ENCODE measurements around the gene TEX38. TPM values are rescaled to one million over a fixed set of nuclear protein-coding genes. Genes with fewer than 3 reads are reported as not detected.

The TEX38 gene
- total RNA-seq, 1 experiment from 2014 or later = not detected

DNA sequence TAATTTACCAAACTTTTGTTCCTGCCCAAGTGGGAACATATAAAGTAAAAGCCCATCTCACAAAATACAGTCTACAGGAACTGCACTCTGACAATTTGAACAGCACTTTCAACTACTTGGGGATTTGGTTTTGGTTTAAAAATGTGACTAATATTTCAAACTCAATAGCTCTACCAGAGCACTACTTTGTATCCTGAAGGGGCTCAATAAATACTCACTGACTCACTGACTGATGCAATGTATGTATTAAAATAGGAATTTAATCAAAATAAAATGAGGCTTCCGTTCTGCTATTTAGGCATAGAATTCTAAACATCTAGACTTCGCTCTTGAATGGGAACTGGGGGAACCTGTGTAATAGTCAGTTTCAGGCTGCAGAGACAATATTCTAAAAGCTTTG lies 25.4 kb downstream of the TEX38 start:
- DNase-seq (ENCODE audit: unreplicated experiment) = no peak
- Mint-ChIP-seq H3K4me1 (ENCODE audit: insufficient read depth, unreplicated experiment) (no peaks in the 10 kb centered on the region), H3K27me3 (ENCODE audit: insufficient read depth, unreplicated experiment) (no peaks in the 10 kb centered on the region), H3K4me3 (ENCODE audit: unreplicated experiment) (no peak overlapping the region), H3K27ac (ENCODE audit: low read depth, unreplicated experiment) (no peak overlapping the region), H3K36me3 (ENCODE audit: insufficient read depth, unreplicated experiment) (peaks cover 72% of the 10 kb centered on the region), H3K9me3 (ENCODE audit: unreplicated experiment) (no peaks in the 10 kb centered on the region)
- TF ChIP-seq, protein P1, sequence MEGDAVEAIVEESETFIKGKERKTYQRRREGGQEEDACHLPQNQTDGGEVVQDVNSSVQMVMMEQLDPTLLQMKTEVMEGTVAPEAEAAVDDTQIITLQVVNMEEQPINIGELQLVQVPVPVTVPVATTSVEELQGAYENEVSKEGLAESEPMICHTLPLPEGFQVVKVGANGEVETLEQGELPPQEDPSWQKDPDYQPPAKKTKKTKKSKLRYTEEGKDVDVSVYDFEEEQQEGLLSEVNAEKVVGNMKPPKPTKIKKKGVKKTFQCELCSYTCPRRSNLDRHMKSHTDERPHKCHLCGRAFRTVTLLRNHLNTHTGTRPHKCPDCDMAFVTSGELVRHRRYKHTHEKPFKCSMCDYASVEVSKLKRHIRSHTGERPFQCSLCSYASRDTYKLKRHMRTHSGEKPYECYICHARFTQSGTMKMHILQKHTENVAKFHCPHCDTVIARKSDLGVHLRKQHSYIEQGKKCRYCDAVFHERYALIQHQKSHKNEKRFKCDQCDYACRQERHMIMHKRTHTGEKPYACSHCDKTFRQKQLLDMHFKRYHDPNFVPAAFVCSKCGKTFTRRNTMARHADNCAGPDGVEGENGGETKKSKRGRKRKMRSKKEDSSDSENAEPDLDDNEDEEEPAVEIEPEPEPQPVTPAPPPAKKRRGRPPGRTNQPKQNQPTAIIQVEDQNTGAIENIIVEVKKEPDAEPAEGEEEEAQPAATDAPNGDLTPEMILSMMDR (IDR thresholded peaks at IDR 0.05; ENCODE audit: unreplicated experiment) = no peak
- ChIA-PET CTCF (interaction anchor here (0.5 to 0.7 kb wide), 2 partner anchors 16 to 306 kb away, joined by 3 to 4 read pairs; no protein-coding TSS in a partner anchor), POLR2A (interaction anchor here (0.5 kb wide), 2 partner anchors 92 to 1037 kb away, joined by 3 read pairs; no protein-coding TSS in a partner anchor)
- BruUV-seq (replicated peaks) = no TSS peak
- intact Hi-C loops (cut with micrococcal nuclease) = no loop called here

DNA sequence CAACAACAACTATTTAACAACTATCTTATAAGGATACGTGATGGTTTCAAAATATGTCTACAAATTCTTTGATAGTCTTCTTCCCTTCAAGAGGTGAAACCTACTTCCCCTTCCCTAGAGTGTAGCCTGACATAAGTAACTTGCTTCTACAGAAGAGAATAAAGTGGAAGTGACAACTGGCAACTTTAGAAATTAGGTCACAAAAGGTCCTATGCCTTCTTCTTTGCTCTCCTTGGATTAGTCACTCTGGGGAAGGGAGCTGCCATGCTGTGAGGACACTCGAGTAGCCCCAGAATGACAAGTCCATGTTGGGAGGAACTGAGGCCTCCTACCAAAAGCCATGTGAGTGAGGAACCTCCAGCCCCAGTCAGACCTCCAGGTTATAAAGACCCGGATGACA lies 28.0 kb downstream of the TEX38 start:
- BruUV-seq (replicated peaks) = no TSS peak
- Mint-ChIP-seq H3K4me1 (ENCODE audit: insufficient read depth, unreplicated experiment) (no peaks in the 10 kb centered on the region), H3K4me3 (ENCODE audit: unreplicated experiment) (no peak overlapping the region), H3K27me3 (ENCODE audit: insufficient read depth, unreplicated experiment) (no peaks in the 10 kb centered on the region), H3K9me3 (ENCODE audit: unreplicated experiment) (no peaks in the 10 kb centered on the region), H3K36me3 (ENCODE audit: insufficient read depth, unreplicated experiment) (peaks cover 68% of the 10 kb centered on the region), H3K27ac (ENCODE audit: low read depth, unreplicated experiment) (no peak overlapping the region)
- intact Hi-C loops (cut with micrococcal nuclease) = no loop called here
- ChIA-PET CTCF (no interaction called here), POLR2A (interaction anchor here (0.6 to 1.4 kb wide), 2 partner anchors 15 to 24 kb away, joined by 3 read pairs; no protein-coding TSS in a partner anchor)
- TF ChIP-seq, protein P1 (IDR thresholded peaks at IDR 0.05; ENCODE audit: unreplicated experiment) = no peak
- DNase-seq (ENCODE audit: unreplicated experiment) = no peak

DNA sequence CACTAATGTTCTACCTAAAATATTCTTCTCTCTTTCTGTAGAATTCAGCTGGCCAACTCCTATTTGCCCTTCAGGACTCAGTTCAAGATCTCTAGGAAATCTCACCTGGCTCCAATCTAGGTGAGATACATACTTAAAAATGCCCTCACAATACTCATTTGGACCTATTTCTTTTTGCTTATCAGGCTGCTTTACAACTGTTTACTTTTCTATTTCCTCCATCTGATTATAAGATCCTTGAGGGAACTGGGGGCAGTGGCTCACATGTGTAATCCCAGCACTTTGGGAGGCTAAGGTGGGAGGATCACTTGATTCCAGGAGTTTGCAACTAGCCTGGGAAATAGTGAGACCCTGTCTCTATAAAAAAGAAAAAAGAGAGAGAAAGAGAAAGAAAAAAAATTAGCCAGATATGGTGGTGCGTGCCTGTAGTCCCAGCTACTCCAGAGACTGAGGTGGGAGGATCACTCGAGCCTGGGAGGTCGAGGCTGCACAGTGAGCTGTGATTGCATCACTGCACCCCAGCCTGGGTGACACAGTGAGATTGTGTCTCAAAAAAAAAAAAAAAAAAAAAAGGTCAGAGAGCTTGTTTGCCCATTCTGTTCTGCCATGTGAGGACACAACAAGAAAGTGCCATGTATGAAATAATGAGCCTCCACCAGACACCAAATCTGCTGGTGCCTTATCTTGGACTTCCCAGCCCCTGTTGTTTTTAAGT lies 32.4 kb downstream of the TEX38 start:
- Mint-ChIP-seq H3K27me3 (ENCODE audit: insufficient read depth, unreplicated experiment) (no peaks in the 10 kb centered on the region), H3K36me3 (ENCODE audit: insufficient read depth, unreplicated experiment) (peaks cover 61% of the 10 kb centered on the region), H3K4me1 (ENCODE audit: insufficient read depth, unreplicated experiment) (peaks cover 2% of the 10 kb centered on the region), H3K27ac (ENCODE audit: low read depth, unreplicated experiment) (no peak overlapping the region), H3K4me3 (ENCODE audit: unreplicated experiment) (no peak overlapping the region), H3K9me3 (ENCODE audit: unreplicated experiment) (no peaks in the 10 kb centered on the region)
- ChIA-PET POLR2A (no interaction called here), CTCF (interaction anchor here (0.6 kb wide), 1 partner anchor 83 kb away, joined by 3 read pairs; no protein-coding TSS in a partner anchor)
- TF ChIP-seq, protein P1 (IDR thresholded peaks at IDR 0.05; ENCODE audit: unreplicated experiment) = no peak
- intact Hi-C loops (cut with micrococcal nuclease) = no loop called here
- DNase-seq (ENCODE audit: unreplicated experiment) = no peak
- BruUV-seq (replicated peaks) = no TSS peak

DNA sequence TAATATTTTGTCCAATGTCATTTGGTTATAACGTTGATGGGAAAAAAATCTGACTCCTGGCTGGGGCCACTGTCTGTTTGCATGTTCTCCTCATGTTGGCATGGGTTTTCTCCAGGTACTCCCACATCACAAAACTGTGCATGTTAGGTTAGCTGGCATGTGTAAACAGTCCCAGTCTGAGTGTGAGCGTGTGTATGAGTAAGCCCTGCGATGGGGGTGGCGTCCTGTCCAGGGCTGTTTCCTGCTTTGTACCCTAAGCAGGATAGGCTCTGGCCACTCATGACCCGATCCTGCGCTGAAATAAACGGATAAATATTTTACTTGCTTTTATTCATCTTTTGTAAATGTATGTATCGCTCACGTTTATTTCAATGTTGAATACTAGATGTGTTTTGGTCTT lies 33.8 kb downstream of the TEX38 start:
- ChIA-PET POLR2A (no interaction called here), CTCF (interaction anchor here (0.7 kb wide), 1 partner anchor 87 kb away, joined by 3 read pairs; no protein-coding TSS in a partner anchor)
- intact Hi-C loops (cut with micrococcal nuclease) = no loop called here
- no peak for DNase-seq (ENCODE audit: unreplicated experiment)
- no TSS peak for BruUV-seq (replicated peaks)
- no peak overlapping the region for H3K4me3 Mint-ChIP-seq (ENCODE audit: unreplicated experiment)
- H3K27me3 Mint-ChIP-seq (ENCODE audit: insufficient read depth, unreplicated experiment) = no peaks in the 10 kb centered on the region
- H3K4me1 Mint-ChIP-seq (ENCODE audit: insufficient read depth, unreplicated experiment) = peaks cover 6% of the 10 kb centered on the region
- H3K9me3 Mint-ChIP-seq (ENCODE audit: unreplicated experiment) = no peaks in the 10 kb centered on the region
- peaks cover 62% of the 10 kb centered on the region for H3K36me3 Mint-ChIP-seq (ENCODE audit: insufficient read depth, unreplicated experiment)
- TF ChIP-seq, protein P1 (IDR thresholded peaks at IDR 0.05; ENCODE audit: unreplicated experiment) = no peak
- H3K27ac Mint-ChIP-seq (ENCODE audit: low read depth, unreplicated experiment) = no peak overlapping the region
